ENCODE data around the gene ESR1.

ESR1 gene

GRCh38 chr6:152143359-152143758 is 335.9 kb downstream of the ESR1 start:
- no peak for DNase-seq

- no peak for DNase-seq
These were observed 338.9 kb downstream of the ESR1 start for GRCh38 chr6:152146385-152146784.

GRCh38 chr6:152147269-152147668 is 339.8 kb downstream of the ESR1 start:
- no peak for DNase-seq

- no peak for DNase-seq
These were observed 340.9 kb downstream of the ESR1 start for GRCh38 chr6:152148412-152148811.

DNA sequence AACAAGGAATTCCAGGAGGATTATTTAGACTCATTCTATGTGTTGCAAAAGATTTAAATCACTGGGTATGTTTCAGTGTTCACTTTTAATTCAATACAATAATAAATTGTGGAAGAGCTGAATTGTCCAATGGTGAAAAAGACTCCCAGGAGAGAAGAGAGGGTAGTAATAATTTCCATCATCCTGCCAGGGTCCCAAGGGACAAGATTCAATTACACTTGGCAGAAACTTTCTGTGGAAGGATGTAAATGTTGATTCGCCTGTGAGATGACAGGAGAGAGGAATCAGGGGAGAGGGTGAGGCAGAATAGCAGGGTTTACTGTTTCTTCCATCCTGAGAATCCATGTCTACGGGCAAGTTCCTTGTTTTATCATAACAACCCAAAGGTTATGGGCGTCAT is 342.7 kb downstream of the ESR1 start:
- DNase-seq: no peak

- no peak for DNase-seq
These were observed 344.4 kb downstream of the ESR1 start for GRCh38 chr6:152151920-152152319.

DNA sequence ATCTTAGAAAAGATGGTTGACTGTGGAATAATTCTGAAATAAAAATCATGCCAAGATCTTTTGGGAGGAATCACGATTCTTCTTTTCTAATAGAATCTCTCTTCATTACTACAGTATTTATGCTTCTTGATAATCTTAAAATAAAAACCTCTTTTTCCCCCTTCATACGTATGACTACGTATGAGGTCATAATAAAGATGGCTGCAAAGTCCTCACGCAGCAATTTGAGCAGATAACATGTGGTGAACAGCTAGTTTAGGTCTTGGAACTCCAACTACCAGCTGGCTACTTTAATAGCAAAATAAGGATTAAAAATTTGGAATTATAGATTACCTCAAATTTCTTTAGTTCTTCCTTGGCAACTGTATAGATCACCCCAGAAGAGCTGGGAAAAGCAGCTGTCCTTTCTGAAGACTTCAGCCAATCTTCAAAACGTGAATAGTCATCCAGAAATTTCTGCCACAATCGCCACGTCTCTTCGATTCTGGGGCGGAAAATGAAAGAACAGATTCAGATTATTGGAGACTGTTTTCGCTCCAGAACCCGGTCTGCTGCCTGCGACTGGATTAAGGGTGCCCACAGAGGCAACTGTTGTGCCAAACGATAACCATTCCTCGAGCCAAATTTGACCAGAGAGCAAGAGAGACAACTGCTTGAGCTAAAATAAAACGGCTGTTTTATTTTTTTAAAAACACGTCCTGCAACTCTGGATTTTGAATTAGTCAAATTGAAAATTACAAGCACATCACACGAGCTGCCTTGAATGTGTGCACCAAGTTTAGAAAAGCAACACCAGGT is 347.3 kb downstream of the ESR1 start:
- no peak for DNase-seq

DNA sequence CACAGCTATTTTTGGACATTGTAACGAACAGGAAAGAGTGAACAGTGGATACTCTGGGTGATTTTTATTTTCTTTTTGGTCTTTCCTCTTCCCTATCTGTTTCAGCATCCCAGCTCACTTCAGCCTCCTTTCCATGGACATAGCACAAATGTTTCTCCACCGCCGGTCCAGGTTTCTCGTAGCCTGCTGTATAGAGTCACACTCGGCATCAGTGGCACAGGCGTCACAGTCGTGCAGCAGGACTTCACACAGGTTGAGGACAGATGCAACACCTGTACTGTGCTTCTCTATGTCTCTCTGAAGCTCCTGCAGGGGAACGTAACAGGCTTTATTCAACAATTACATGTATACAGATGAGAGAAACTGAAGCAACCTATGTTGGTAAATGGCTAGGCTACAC is 348.3 kb downstream of the ESR1 start:
- no peak for DNase-seq

GRCh38 chr6:152160346-152160745 is 352.9 kb downstream of the ESR1 start:
- no peak for DNase-seq

DNA sequence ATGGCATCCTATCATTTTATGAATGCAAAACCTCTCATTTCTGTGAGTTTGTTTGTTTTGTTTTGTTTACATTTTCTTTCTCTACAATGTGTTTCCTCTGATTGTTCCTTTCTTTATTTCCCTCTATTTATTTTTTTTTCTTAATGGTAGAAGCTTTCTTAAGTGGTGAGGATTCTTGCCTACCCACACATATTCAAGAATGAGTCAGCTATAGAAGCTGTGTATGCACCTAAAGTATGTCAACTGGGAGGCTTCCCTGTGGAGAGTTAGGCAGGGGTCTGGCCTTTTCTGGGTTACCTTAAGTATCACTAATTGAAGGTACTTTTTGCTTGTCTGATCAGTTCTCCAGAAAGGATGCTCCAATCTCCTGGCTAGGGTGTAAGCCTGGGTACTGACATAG is 354.0 kb downstream of the ESR1 start:
- no peak for DNase-seq

DNA sequence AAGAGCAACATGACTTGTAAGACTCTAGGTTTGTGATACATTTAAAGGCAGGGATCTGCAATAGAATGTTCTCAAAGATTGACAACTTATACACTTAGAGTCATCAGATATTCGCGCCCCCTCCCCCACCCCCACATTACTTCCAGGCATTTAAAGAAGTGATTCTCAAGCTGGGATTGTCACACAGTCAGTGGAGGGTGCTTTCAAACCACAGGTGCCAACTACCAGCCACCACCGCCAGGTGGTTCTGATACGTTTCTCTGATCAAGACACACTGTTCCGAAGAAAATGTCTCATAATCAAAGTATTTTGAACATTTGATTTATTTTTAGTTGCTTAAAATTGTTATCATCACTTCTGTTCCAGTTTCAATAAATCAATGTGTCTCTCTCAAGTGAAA is 357.5 kb downstream of the ESR1 start:
- no peak for DNase-seq

DNA sequence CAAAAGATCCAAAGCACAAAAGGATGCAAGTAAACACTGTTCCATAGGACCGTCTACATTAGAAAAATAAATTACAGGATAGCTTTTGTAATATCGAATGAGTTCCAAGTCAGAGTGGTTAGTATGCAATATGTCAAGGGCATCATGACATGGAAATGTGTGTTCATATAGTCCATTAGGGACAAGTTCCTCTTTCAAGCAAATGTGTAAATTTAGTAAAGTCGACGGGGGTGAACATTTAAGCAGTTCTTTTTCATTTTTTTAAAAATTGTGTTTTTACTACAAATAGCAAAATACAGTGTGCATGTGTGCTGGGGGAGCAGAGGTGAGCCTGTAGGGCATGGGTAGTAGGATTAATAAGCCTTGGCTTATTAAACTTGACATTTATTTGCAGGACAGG is 359.0 kb downstream of the ESR1 start:
- no peak for DNase-seq

DNA sequence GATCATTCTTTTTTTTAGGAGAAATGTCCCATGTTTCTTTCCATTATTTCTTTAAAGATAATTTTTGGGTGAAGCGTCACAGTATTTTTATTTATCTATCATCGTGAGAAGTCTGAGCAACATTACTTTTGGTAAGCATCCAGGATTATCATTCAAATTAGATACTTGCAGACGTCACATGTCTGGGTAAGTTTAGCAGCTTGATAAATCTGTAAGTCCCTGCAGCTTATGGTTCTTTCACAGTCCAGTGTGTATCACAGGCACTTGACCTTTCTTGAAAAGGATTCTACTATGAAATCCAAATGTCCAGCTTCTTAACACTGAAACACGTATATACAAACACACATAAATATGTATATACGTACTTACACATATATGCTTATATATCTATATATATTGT is 359.4 kb downstream of the ESR1 start:
- DNase-seq: no peak

DNA sequence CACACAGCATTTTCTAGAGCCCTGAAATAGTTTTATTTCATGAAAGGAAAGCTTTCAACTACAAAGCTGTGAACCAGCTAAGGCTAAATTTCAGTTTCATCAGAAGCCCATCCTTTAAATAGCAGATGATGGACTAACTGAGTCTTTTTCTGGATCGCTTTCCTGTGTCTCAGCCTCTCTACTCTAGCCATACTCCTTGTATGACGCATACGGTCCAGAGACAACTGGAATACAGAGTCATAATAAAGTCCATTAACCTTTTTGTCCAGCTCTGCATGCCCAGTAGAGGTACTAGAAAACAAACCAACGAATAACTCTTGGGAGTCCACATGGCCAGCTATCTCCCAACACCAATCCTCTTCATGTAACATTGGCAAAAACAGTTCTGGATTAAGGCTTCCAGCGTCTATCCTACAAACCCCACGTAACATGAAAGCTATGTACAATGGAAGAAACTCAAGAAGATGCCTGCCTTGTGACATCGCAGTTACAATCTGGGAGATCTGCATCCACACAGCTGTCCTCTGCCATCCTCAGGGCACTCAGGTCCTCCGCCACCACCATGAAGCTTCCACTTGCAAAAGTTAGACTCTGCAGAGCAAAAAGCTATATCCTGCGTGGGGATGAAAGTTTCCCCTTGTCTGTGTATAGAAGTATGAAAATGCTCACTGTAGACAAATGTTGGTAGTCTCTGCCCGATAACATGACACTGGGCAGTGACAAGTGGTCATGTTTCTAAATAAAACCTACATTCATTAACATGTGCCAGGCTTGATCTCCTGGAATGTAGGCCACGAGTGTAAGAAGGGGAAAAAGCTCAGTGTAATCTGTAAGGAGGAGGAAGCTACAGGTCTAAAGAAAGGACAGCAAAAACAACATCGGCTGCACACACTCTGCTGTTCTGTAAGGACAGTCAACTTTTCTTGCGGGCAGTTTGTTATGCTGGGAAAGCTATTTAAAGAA is 360.4 kb downstream of the ESR1 start:
- DNase-seq: no peak

DNA sequence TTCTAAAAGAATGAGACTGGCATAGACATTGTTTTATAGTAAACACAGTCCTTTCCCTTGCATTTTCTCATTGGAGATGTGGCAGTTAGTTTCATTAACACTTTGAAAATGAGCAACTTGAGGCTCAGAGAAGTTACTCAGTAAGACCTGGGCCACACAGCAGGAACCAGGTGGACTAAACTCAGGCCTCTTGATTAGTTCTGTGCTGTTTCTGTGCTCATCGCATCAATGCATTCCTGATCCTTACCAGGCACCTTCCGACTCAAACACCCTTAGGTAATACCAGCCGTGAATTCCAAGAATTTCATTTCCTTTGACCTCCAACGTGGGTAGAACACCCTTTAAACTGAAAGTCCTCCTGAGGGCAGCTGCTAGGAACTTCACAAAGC is 362.8 kb downstream of the ESR1 start:
- no peak for DNase-seq

- no peak for DNase-seq
These were observed 363.5 kb downstream of the ESR1 start for GRCh38 chr6:152170702-152171667.

- no peak for DNase-seq
These were observed 365.8 kb downstream of the ESR1 start for GRCh38 chr6:152173321-152173720.

GRCh38 chr6:152173957-152174356 is 366.5 kb downstream of the ESR1 start:
- DNase-seq: no peak

DNA sequence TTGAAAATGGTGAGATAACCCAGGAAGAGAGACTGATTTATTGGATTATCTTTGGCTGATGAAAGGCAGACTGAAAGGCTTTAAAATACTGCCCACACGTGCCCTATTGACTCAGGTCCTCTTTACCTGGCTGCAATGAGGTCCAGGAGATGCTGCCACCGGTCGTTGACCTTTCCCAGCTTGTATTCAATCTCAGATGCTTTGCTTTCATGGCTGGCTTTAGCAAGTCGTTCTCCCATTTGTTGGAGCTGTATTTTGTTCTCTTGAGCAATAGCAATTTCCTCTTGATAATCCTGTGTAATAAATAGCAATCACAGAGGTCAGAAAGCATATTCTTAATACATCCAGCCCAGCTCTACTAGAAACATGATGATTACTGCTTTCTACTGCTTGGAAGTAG is 368.8 kb downstream of the ESR1 start:
- DNase-seq: no peak
